Thyroid gland (tissue), 4 donors: Measurements from ENCODE around the gene RFC1.

ENCODE experiments used
- CTCF ChIP-seq, 6 experiments: fragments of 200-600 bp in 3 of 6; fragments of 450-650 bp in 3 of 6; sonication (generic) in 3 of 6; IDR thresholded peaks; one replicate each; pipeline ENCODE4 v1.5.1; 2016 to 2019; ENCODE audit warnings: antibody characterized with exemption in 6 of 6, mild to moderate bottlenecking in 2 of 6, inconsistent platforms in 1 of 6, moderate library complexity in 1 of 6
- POLR2A ChIP-seq, 2 donors: fragments of 450-650 bp; IDR thresholded peaks; one replicate each; pipeline ENCODE4 v1.6.1; 2017; ENCODE audit warnings: antibody characterized with exemption in 2 of 2, mild to moderate bottlenecking in 2 of 2, moderate library complexity in 1 of 2

GRCh38 chr4:39375478-39375877 lies 9.3 kb upstream of the RFC1 start:
- TF ChIP-seq CTCF (IDR thresholded peaks at IDR 0.05) (no peak), POLR2A (IDR thresholded peaks at IDR 0.05) (no peak)
